Measurements from ENCODE around the gene KIF5C.

DNA sequence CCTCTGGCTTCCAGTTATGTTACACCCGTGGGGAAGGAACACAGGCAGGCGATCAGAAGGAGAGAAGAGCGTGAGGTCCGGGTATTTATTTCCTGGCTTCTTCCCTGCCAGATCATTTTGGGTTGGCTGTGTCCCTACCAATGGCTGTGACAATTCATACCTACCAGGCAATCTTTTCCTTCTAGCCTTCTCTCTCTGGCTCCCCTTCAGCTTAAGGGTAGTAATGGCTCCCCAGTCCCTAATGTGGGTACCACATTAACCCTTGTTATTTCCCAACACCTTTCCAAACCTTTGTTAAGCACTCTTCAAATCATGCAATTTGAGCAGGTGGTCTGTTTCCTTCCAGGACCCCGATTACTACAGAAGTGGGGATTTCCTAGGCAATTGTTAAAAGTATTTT, 84.7 kb downstream of the KIF5C start:
- TF ChIP-seq, protein P1, sequence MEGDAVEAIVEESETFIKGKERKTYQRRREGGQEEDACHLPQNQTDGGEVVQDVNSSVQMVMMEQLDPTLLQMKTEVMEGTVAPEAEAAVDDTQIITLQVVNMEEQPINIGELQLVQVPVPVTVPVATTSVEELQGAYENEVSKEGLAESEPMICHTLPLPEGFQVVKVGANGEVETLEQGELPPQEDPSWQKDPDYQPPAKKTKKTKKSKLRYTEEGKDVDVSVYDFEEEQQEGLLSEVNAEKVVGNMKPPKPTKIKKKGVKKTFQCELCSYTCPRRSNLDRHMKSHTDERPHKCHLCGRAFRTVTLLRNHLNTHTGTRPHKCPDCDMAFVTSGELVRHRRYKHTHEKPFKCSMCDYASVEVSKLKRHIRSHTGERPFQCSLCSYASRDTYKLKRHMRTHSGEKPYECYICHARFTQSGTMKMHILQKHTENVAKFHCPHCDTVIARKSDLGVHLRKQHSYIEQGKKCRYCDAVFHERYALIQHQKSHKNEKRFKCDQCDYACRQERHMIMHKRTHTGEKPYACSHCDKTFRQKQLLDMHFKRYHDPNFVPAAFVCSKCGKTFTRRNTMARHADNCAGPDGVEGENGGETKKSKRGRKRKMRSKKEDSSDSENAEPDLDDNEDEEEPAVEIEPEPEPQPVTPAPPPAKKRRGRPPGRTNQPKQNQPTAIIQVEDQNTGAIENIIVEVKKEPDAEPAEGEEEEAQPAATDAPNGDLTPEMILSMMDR (IDR thresholded peaks at IDR 0.05): no peak
- no peak for TF ChIP-seq POLR2A (IDR thresholded peaks at IDR 0.05)
